H1 (cell line): ENCODE results near the gene COL16A1. TPM values are rescaled to one million over a fixed set of nuclear protein-coding genes. Genes with fewer than 3 reads are reported as not detected.

ENCODE experiments used
- CTCF ChIA-PET: fragments of 300-600 bp; sonication (Branson Sonifier 250); formaldehyde crosslinking; loops from one replicate; lab custom pipeline; 2021; ENCODE audit not compliant: partially characterized antibody; lab: Charles Lee
- POLR2A ChIA-PET: fragments of 300-600 bp; sonication (Branson Sonifier 250); formaldehyde crosslinking; loops from one replicate; lab custom pipeline; 2021; ENCODE audit warnings: inconsistent platforms; ENCODE audit not compliant: partially characterized antibody; lab: Charles Lee
- DNase-seq, 2 experiments: peaks; one replicate each; pipeline versions ENCODE4 v3.0.0 to v3.0.0-alpha.2; 2010 to 2022; ENCODE audit warnings: low spot score in 2 of 2, low read depth in 1 of 2, mixed read lengths in 1 of 2
- FAIRE-seq: peaks from 2 replicates; lab custom pipeline; 2011; peaks lifted over from hg19 to GRCh38; lab: Jason Lieb, UNC
- H2AFZ ChIP-seq: 2 replicates; pipeline ENCODE4 v1.8.1; 2012; ENCODE audit warnings: low read length, inconsistent platforms
- H2AK5ac ChIP-seq: 2 replicates; pipeline ENCODE4 v1.6.1; 2013; ENCODE audit warnings: low read depth, low read length
- H2BK120ac ChIP-seq: replicated peaks from 2 replicates; pipeline ENCODE3; 2013; ENCODE audit warnings: low read depth, low read length, inconsistent platforms
- H2BK12ac ChIP-seq: 2 replicates; pipeline ENCODE4 v1.6.1; 2013; ENCODE audit warnings: low read depth, low read length
- H2BK15ac ChIP-seq: 2 replicates; pipeline ENCODE4 v1.6.1; 2013; ENCODE audit warnings: low read length
- H2BK20ac ChIP-seq: 2 replicates; pipeline ENCODE4 v1.6.1; 2013; ENCODE audit warnings: low read length
- H2BK5ac ChIP-seq: 2 replicates; pipeline ENCODE4 v1.6.1; 2013; ENCODE audit warnings: low read depth, low read length
- H3K14ac ChIP-seq: 2 replicates; pipeline ENCODE4 v1.6.1; 2013; ENCODE audit warnings: inconsistent platforms; ENCODE audit not compliant: insufficient read length
- H3K18ac ChIP-seq: 2 replicates; pipeline ENCODE4 v1.6.1; 2013; ENCODE audit warnings: low read length; ENCODE audit errors: extremely low read depth
- H3K23ac ChIP-seq: 2 replicates; pipeline ENCODE4 v1.6.1; 2013; ENCODE audit warnings: inconsistent platforms; ENCODE audit not compliant: insufficient read length
- H3K23me2 ChIP-seq: 2 replicates; pipeline ENCODE4 v1.6.1; 2013; ENCODE audit warnings: low read depth, low read length
- H3K27ac ChIP-seq: 2 replicates; pipeline ENCODE4 v1.6.1; 2011; ENCODE audit warnings: low read depth, low read length, inconsistent platforms
- H3K27me3 ChIP-seq, 4 experiments: replicated peaks in 1 of 4; 1 replicate in 1 of 4; 2 replicates in 3 of 4; pipeline versions ENCODE4 v1.6.1 to v1.8.1; 2011 to 2013; ENCODE audit warnings: low read length in 3 of 4, mild to moderate bottlenecking in 3 of 4, inconsistent platforms in 2 of 4, mixed read lengths in 2 of 4, moderate library complexity in 1 of 4; ENCODE audit not compliant: control insufficient read depth in 3 of 4, insufficient read depth in 3 of 4; ENCODE audit errors: extremely low read depth in 1 of 4
- H3K36me3 ChIP-seq, 4 experiments: 2 replicates each; pipeline versions ENCODE4 v1.6.1 to v1.8.1; 2011 to 2013; ENCODE audit warnings: mild to moderate bottlenecking in 4 of 4, low read length in 3 of 4, moderate library complexity in 2 of 4, control low read depth in 1 of 4, inconsistent platforms in 1 of 4; ENCODE audit not compliant: insufficient read depth in 4 of 4, control insufficient read depth in 2 of 4
- H3K4ac ChIP-seq: replicated peaks from 2 replicates; pipeline ENCODE3; 2013; ENCODE audit warnings: low read length, low read depth, mixed read lengths, inconsistent platforms; ENCODE audit not compliant: insufficient read length
- H3K4me1 ChIP-seq, 4 experiments: replicated peaks in 1 of 4; 1 replicate in 1 of 4; 2 replicates in 3 of 4; pipeline versions ENCODE4 v1.6.1 to v1.8.1; 2011 to 2013; ENCODE audit warnings: low read length in 3 of 4, inconsistent platforms in 2 of 4, mixed read lengths in 1 of 4; ENCODE audit not compliant: insufficient read depth in 4 of 4, control insufficient read depth in 3 of 4
- H3K4me2 ChIP-seq, 2 experiments: 2 replicates each; pipeline versions ENCODE4 v1.6.1 to v1.8.1; 2011 to 2013; ENCODE audit warnings: low read depth in 2 of 2, low read length in 2 of 2, control low read depth in 1 of 2, inconsistent platforms in 1 of 2, mild to moderate bottlenecking in 1 of 2; ENCODE audit not compliant: insufficient read depth in 1 of 2
- H3K4me3 ChIP-seq, 4 experiments: fragments of 200-600, 300-600 bp in 1 of 4; sonication (generic), shearing (Covaris generic), sonication (Bioruptor Twin) in 1 of 4; 2 replicates each; pipeline versions ENCODE4 v1.5.1 to v1.8.1; 2011 to 2016; ENCODE audit warnings: low read length in 4 of 4, low read depth in 3 of 4, control low read depth in 2 of 4, inconsistent platforms in 2 of 4, mild to moderate bottlenecking in 2 of 4, mixed read lengths in 1 of 4, moderate library complexity in 1 of 4; ENCODE audit not compliant: insufficient read depth in 2 of 4; ENCODE audit errors: extremely low read depth in 1 of 4
- H3K56ac ChIP-seq: replicated peaks from 2 replicates; pipeline ENCODE3; 2013; ENCODE audit warnings: low read depth, mild to moderate bottlenecking, mixed read lengths, low read length, inconsistent platforms; ENCODE audit not compliant: insufficient read length
- H3K79me1 ChIP-seq: 2 replicates; pipeline ENCODE4 v1.6.1; 2013; ENCODE audit warnings: low read depth, low read length, control low read depth
- H3K79me2 ChIP-seq, 2 experiments: 2 replicates each; pipeline versions ENCODE4 v1.6.1 to v1.8.1; 2012 to 2013; ENCODE audit warnings: low read length in 2 of 2, mild to moderate bottlenecking in 2 of 2, inconsistent platforms in 1 of 2; ENCODE audit not compliant: insufficient read depth in 2 of 2, control insufficient read depth in 1 of 2
- H3K9ac ChIP-seq, 4 experiments: replicated peaks in 1 of 4; 1 replicate in 1 of 4; 2 replicates in 3 of 4; pipeline versions ENCODE4 v1.6.1 to v1.8.1; 2011 to 2013; ENCODE audit warnings: low read depth in 3 of 4, low read length in 3 of 4, control low read depth in 2 of 4, mild to moderate bottlenecking in 2 of 4, moderate library complexity in 2 of 4, inconsistent platforms in 1 of 4; ENCODE audit errors: extremely low read depth in 1 of 4
- H3K9me3 ChIP-seq, 2 experiments: 2 replicates each; pipeline versions ENCODE4 v1.6.1 to v1.8.1; 2012 to 2013; ENCODE audit warnings: mild to moderate bottlenecking in 2 of 2, moderate library complexity in 2 of 2, control low read depth in 1 of 2, inconsistent platforms in 1 of 2, low read depth in 1 of 2, low read length in 1 of 2, mixed read lengths in 1 of 2; ENCODE audit not compliant: insufficient read depth in 2 of 2
- H4K20me1 ChIP-seq, 2 experiments: replicated peaks in 1 of 2; 2 replicates each; pipeline versions ENCODE3 to v1.8.1; 2011 to 2013; ENCODE audit warnings: inconsistent platforms in 2 of 2, low read length in 2 of 2, mild to moderate bottlenecking in 1 of 2; ENCODE audit not compliant: insufficient read depth in 2 of 2, control insufficient read depth in 1 of 2
- H4K5ac ChIP-seq: 2 replicates; pipeline ENCODE4 v1.6.1; 2013; ENCODE audit warnings: low read length, low read depth, mixed read lengths, inconsistent platforms; ENCODE audit not compliant: insufficient read length
- H4K8ac ChIP-seq: 2 replicates; pipeline ENCODE4 v1.8.0; 2013; ENCODE audit warnings: mild to moderate bottlenecking, moderate library complexity, low read length, inconsistent platforms; ENCODE audit not compliant: insufficient read depth; ENCODE audit errors: extremely low read depth
- H4K91ac ChIP-seq: replicated peaks from 2 replicates; pipeline ENCODE3; 2013; ENCODE audit warnings: low read length, mixed read lengths, inconsistent platforms; ENCODE audit not compliant: insufficient read length
- HDAC6 ChIP-seq: IDR thresholded peaks from one replicate; pipeline ENCODE4 v1.7.1; 2012; ENCODE audit warnings: low read depth, mild to moderate bottlenecking, inconsistent platforms, low read length, moderate library complexity
- RNF2 ChIP-seq: fragments of 200-900, 300-1000 bp; sonication (generic); IDR thresholded peaks from 2 replicates; pipeline ENCODE4 v1.7.1; 2016; ENCODE audit warnings: borderline replicate concordance, low read depth, mild to moderate bottlenecking, antibody characterized with exemption, low read length; ENCODE audit not compliant: poor library complexity, severe bottlenecking; ENCODE audit errors: missing control alignments
- SUZ12 ChIP-seq: fragments of 200-600 bp; sonication (generic); IDR thresholded peaks from 2 replicates; pipeline ENCODE4 v1.6.1; 2012; ENCODE audit warnings: mild to moderate bottlenecking, inconsistent platforms, low read length, moderate library complexity, mixed read lengths
- TAF1 ChIP-seq: IDR thresholded peaks from 2 replicates; pipeline ENCODE4 v1.6.1; 2011; ENCODE audit warnings: mild to moderate bottlenecking, low read depth, low read length
- TEAD4 ChIP-seq: IDR thresholded peaks from 2 replicates; pipeline ENCODE4 v1.6.1; 2012; ENCODE audit warnings: low read depth, low read length, inconsistent platforms, mixed read lengths
- YY1 ChIP-seq: IDR thresholded peaks from 2 replicates; pipeline ENCODE4 v1.6.1; 2011; ENCODE audit warnings: low read depth, mild to moderate bottlenecking, low read length
- WGBS, 2 experiments: shearing (Covaris generic) in 1 of 2; methylation state at CpG; one replicate each; pipeline versions ENCODE4 v1.1.6 to v1.1.7; 2013 to 2015; ENCODE audit warnings: low lambda C conversion rate in 2 of 2, mixed read lengths in 2 of 2, inconsistent platforms in 1 of 2, low coverage in 1 of 2, missing lambda C conversion rate in 1 of 2; ENCODE audit not compliant: insufficient replicate concordance in 2 of 2, insufficient coverage in 1 of 2, insufficient read length in 1 of 2; ENCODE audit errors: extremely low coverage in 1 of 2, missing lambda C conversion rate in 1 of 2; 5-methylcytosine and 5-hydroxymethylcytosine counted together
- polyA plus RNA-seq, 7 experiments: library from polyadenylated mRNA; depleted of rRNA in 3 of 7; stranded (reverse) in 5 of 7; unstranded in 2 of 7; fragments of >200 nt in 5 of 7; fragments of 200-250 nt in 2 of 7; gene quantifications; 1 replicate in 5 of 7; 2 replicates in 1 of 7; 4 replicates in 1 of 7; pipeline versions ENCODE4 v1.2.1 to v1.2.3, GENCODE V29; 2011 to 2013; ENCODE audit warnings: missing spikeins in 2 of 7, mixed read lengths in 2 of 7
- total RNA-seq: library from RNA; stranded (reverse); fragmentation: NEBNext Ultra II Directional; extraction: Animal tissue kit (Norgen Biotek cat#: 25700); gene quantifications from 2 replicates; pipeline ENCODE4 v1.2.1, GENCODE V29; 2021

COL16A1 gene
- total and polyA plus RNA-seq, 2 of the 8 experiments (the other 6 are each of a cell fraction or from before 2014, with no cell fraction given): 2.0 to 10.5 TPM

DNA sequence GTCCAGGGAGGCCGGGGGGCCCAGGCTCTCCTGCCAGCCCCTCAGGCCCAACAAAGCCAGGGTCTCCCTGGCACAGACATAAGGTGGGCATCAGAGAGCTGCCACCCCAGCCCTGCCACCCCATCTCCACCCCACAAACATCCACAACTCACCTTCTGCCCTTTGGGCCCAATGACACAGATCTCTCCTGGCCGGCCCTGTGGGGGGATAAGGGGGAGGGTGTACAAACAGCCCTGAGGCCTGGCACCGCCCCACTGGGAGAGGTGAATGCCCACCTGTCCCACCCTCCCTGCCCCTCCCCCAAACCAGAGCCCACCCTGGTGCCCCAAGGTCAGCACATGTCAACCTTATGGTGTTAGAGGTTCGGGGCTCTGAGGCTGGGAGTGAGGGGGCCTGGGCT lies 12.4 kb downstream of the COL16A1 start:
- DNase-seq (no peak), FAIRE-seq (no peak)
- Histone ChIP-seq H3K23me2 (no peaks in the 10 kb centered on the region), H2BK15ac (no peak overlapping the region), H3K18ac (no peak overlapping the region), H2BK5ac (no peak overlapping the region), H4K20me1 (no peaks in the 10 kb centered on the region), H3K9me3 (no peaks in the 10 kb centered on the region), H3K14ac (no peak overlapping the region), H2BK120ac (no peak overlapping the region), H3K36me3 (no peaks in the 10 kb centered on the region), H3K79me1 (no peaks in the 10 kb centered on the region), H4K8ac (no peak overlapping the region), H3K4me1 (peaks cover 0 to 4% (median 0%) of the 10 kb centered on the region in 4 experiments; a peak in 2 of 7 replicates), H3K27me3 (no peaks in the 10 kb centered on the region), H3K4ac (no peak overlapping the region), H3K9ac (no peak overlapping the region), H2BK20ac (no peak overlapping the region), H3K79me2 (no peaks in the 10 kb centered on the region), H3K4me2 (no peak overlapping the region), H2AFZ (no peak overlapping the region), H4K5ac (no peak overlapping the region), H3K23ac (no peak overlapping the region), H3K56ac (no peak overlapping the region), H4K91ac (no peak overlapping the region), H3K4me3 (no peak overlapping the region), H2BK12ac (no peak overlapping the region), H2AK5ac (no peak overlapping the region), H3K27ac (no peak overlapping the region)
- CTCF ChIA-PET: interaction anchor here (0.9 to 24.1 kb wide), 7 partner anchors 11 to 50 kb away, joined by 3 to 370 read pairs (median 8); partner anchors contain the start of gene COL16A1
- no peak for TF ChIP-seq HDAC6
- TF ChIP-seq TAF1: no peak
- no peak for TF ChIP-seq RNF2
- TF ChIP-seq YY1: no peak
- no peak for TF ChIP-seq SUZ12
- no peak for TF ChIP-seq TEAD4
- POLR2A ChIA-PET: interaction anchor here (1.2 to 1.8 kb wide), 2 partner anchors 10 to 12 kb away, joined by 3 to 9 read pairs; no protein-coding TSS in a partner anchor
- WGBS, 2 experiments: 83% methylated on average over 2 of the region's 4 CpGs; no CpG with 5 or more reads in 1 of the 2 experiments
